H7 (cell line): ENCODE data around the gene VSTM2L. TPM values are rescaled to one million over a fixed set of nuclear protein-coding genes. Genes with fewer than 3 reads are reported as not detected.

Source experiments
- DNase-seq: peaks from one replicate; pipeline ENCODE4 v3.0.0; 2012
- H3K27me3 ChIP-seq: 2 replicates; pipeline ENCODE4 v1.6.0; 2011; ENCODE audit warnings: mild to moderate bottlenecking, low read length; ENCODE audit not compliant: control insufficient read depth, insufficient read depth
- H3K36me3 ChIP-seq: replicated peaks from 2 replicates; pipeline ENCODE4 v1.5.1; 2011; ENCODE audit warnings: low read length; ENCODE audit not compliant: control insufficient read depth, insufficient read depth
- H3K4me3 ChIP-seq: 2 replicates; pipeline ENCODE4 v1.5.1; 2011; ENCODE audit warnings: low read depth, mild to moderate bottlenecking, control low read depth, low read length, moderate library complexity; ENCODE audit not compliant: insufficient read depth
- total RNA-seq: library from RNA; depleted of rRNA; stranded (reverse); fragments of >200 nt; shearing (Covaris generic); gene quantifications from 2 replicates; pipeline ENCODE4 v1.2.3, GENCODE V29; 2014

VSTM2L gene
- total RNA-seq, 1 experiment from 2014 or later, result 5.8 TPM

- DNase-seq, result peak; percentile 90
These were observed 13.1 kb downstream of the VSTM2L start for GRCh38 chr20:37915800-37916570.

GRCh38 chr20:37917461-37917860 is 14.5 kb downstream of the VSTM2L start:
- DNase-seq, result peak; percentile 82
- H3K4me3 ChIP-seq, result no peak overlapping the region
- H3K27me3 ChIP-seq, result peaks cover 4% of the 10 kb centered on the region
- no peaks in the 10 kb centered on the region for H3K36me3 ChIP-seq

More at GRCh38 chr20:37915800-37916570, 13.1 kb downstream of the VSTM2L start:
- H3K36me3 ChIP-seq, result no peaks in the 10 kb centered on the region
- peaks cover 9% of the 10 kb centered on the region for H3K27me3 ChIP-seq
- H3K4me3 ChIP-seq, result peak overlapping the region; percentile 53

GRCh38 chr20:37918035-37918434 is 15.1 kb downstream of the VSTM2L start:
- H3K4me3 ChIP-seq, result no peak overlapping the region
- H3K36me3 ChIP-seq, result no peaks in the 10 kb centered on the region
- H3K27me3 ChIP-seq, result peaks cover 3% of the 10 kb centered on the region
- DNase-seq, result peak; percentile 59

GRCh38 chr20:37919389-37920040 is 16.6 kb downstream of the VSTM2L start:
- Histone ChIP-seq H3K36me3 (no peaks in the 10 kb centered on the region), H3K4me3 (no peak overlapping the region), H3K27me3 (peaks cover 3% of the 10 kb centered on the region)
- peak; percentile 69 for DNase-seq

- Histone ChIP-seq H3K4me3 (no peak overlapping the region), H3K27me3 (peaks cover 3% of the 10 kb centered on the region), H3K36me3 (no peaks in the 10 kb centered on the region)
- no peak for DNase-seq
These were observed 17.3 kb downstream of the VSTM2L start for GRCh38 chr20:37920270-37920669.

GRCh38 chr20:37920679-37921322 is 17.9 kb downstream of the VSTM2L start:
- H3K36me3 ChIP-seq, result no peaks in the 10 kb centered on the region
- no peak for DNase-seq

GRCh38 chr20:37921341-37921929 is 18.5 kb downstream of the VSTM2L start:
- Histone ChIP-seq H3K36me3 (no peaks in the 10 kb centered on the region), H3K4me3 (no peak overlapping the region), H3K27me3 (peaks cover 3% of the 10 kb centered on the region; the same call in 1 of the 2 replicates)
- DNase-seq, result no peak

More at GRCh38 chr20:37920679-37921322, 17.9 kb downstream of the VSTM2L start:
- Histone ChIP-seq H3K27me3 (peaks cover 3% of the 10 kb centered on the region), H3K4me3 (no peak overlapping the region)

GRCh38 chr20:37922016-37922415 is 19.1 kb downstream of the VSTM2L start:
- no peaks in the 10 kb centered on the region for H3K36me3 ChIP-seq
- DNase-seq, result no peak
- no peak overlapping the region for H3K4me3 ChIP-seq
- no peaks in the 10 kb centered on the region for H3K27me3 ChIP-seq

- Histone ChIP-seq H3K27me3 (no peaks in the 10 kb centered on the region), H3K36me3 (no peaks in the 10 kb centered on the region), H3K4me3 (no peak overlapping the region)
- peak; percentile 75 for DNase-seq
These were observed 22.6 kb downstream of the VSTM2L start for GRCh38 chr20:37925265-37926165.

GRCh38 chr20:37926612-37927011 is 23.7 kb downstream of the VSTM2L start:
- H3K4me3 ChIP-seq, result no peak overlapping the region
- no peaks in the 10 kb centered on the region for H3K36me3 ChIP-seq
- DNase-seq, result no peak
- H3K27me3 ChIP-seq, result no peaks in the 10 kb centered on the region

GRCh38 chr20:37927410-37928095 is 24.6 kb downstream of the VSTM2L start:
- Histone ChIP-seq H3K36me3 (no peaks in the 10 kb centered on the region), H3K4me3 (no peak overlapping the region), H3K27me3 (no peaks in the 10 kb centered on the region)
- no peak for DNase-seq

GRCh38 chr20:37928996-37929682 is 26.2 kb downstream of the VSTM2L start:
- Histone ChIP-seq H3K27me3 (no peaks in the 10 kb centered on the region), H3K4me3 (no peak overlapping the region), H3K36me3 (no peaks in the 10 kb centered on the region)
- peak; percentile 14 for DNase-seq

GRCh38 chr20:37929683-37930014 is 26.7 kb downstream of the VSTM2L start:
- DNase-seq, result peak; percentile 38
- H3K27me3 ChIP-seq, result no peaks in the 10 kb centered on the region
- H3K36me3 ChIP-seq, result no peaks in the 10 kb centered on the region
- no peak overlapping the region for H3K4me3 ChIP-seq
